Endothelial cell of umbilical vein (primary cell): ENCODE measurements around the gene OR10A2.
"Not testable (repeated sequence)": the region's sequence is repeated elsewhere in the genome, so short reads cannot be mapped to it uniquely, and the experiment has no call there.

Source experiments
- CTCF ChIP-seq, 2 donors: IDR thresholded peaks; 1 replicate in 1 of 2; 2 replicates in 1 of 2; pipeline ENCODE4 v1.5.1; 2011; ENCODE audit warnings: low read length in 2 of 2, mild to moderate bottlenecking in 2 of 2, moderate library complexity in 2 of 2, control low read depth in 1 of 2, inconsistent platforms in 1 of 2, low read depth in 1 of 2; ENCODE audit not compliant: insufficient read depth in 1 of 2; ENCODE audit errors: extremely low read depth in 1 of 2
- FOS ChIP-seq: IDR thresholded peaks from 2 replicates; pipeline ENCODE4 v1.6.1; 2011; ENCODE audit warnings: mild to moderate bottlenecking, low read length, moderate library complexity, borderline replicate concordance; ENCODE audit not compliant: insufficient read depth
- GATA2 ChIP-seq: IDR thresholded peaks from 2 replicates; pipeline ENCODE4 v1.7.0; 2011; ENCODE audit warnings: low read depth, mild to moderate bottlenecking, moderate library complexity, mixed read lengths, low read length; ENCODE audit not compliant: insufficient read length, insufficient read depth
- MAX ChIP-seq: IDR thresholded peaks from 2 replicates; pipeline ENCODE4 v1.6.1; 2011; ENCODE audit not compliant: insufficient read depth, insufficient read length
- POLR2A ChIP-seq: IDR thresholded peaks from 2 replicates; pipeline ENCODE4 v1.6.1; 2012; ENCODE audit warnings: low read depth, mild to moderate bottlenecking, control low read depth, low read length

- not testable (repeated sequence) for TF ChIP-seq CTCF (IDR thresholded peaks at IDR 0.05; ENCODE audit: extremely low read depth in 1 of 2, insufficient read depth in 1 of 2, low read depth in 1 of 2, low read length in 2 of 2); GATA2; MAX; POLR2A; FOS
Measured at GRCh38 chr11:6904804-6905203, 41.9 kb downstream of the OR10A2 start.
